Spleen (tissue), 11 donors: ENCODE data around the gene KCNG2. TPM values are rescaled to one million over a fixed set of nuclear protein-coding genes. Genes with fewer than 3 reads are reported as not detected.

Experiments used
- DNase-seq: peaks from one replicate; pipeline ENCODE4 v3.0.0-alpha.2; 2020
- H3K27ac ChIP-seq, 8 donors: fragments of 200-600 bp; sonication (generic) in 7 of 8; 1 replicate in 4 of 8; 2 replicates in 4 of 8; pipeline versions ENCODE4 v1.5.0 to v1.8.0; 2016 to 2021; ENCODE audit warnings: inconsistent platforms in 4 of 8, mild to moderate bottlenecking in 4 of 8, moderate library complexity in 1 of 8
- H3K27me3 ChIP-seq, 7 donors: fragments of 200-600 bp; sonication (generic) in 6 of 7; replicated peaks in 1 of 7; 1 replicate in 4 of 7; 2 replicates in 3 of 7; pipeline versions ENCODE4 v1.5.0 to v1.8.0; 2016 to 2021; ENCODE audit warnings: inconsistent platforms in 3 of 7, mild to moderate bottlenecking in 1 of 7
- H3K36me3 ChIP-seq, 6 donors: fragments of 200-600 bp; sonication (generic) in 5 of 6; 1 replicate in 4 of 6; 2 replicates in 2 of 6; pipeline versions ENCODE4 v1.5.0 to v1.8.0; 2016 to 2021; ENCODE audit warnings: inconsistent platforms in 2 of 6
- H3K4me1 ChIP-seq, 6 donors: fragments of 200-600 bp; sonication (generic) in 5 of 6; 1 replicate in 3 of 6; 2 replicates in 3 of 6; pipeline versions ENCODE4 v1.5.0 to v1.8.0; 2016 to 2021; ENCODE audit warnings: inconsistent platforms in 3 of 6
- H3K4me3 ChIP-seq, 8 donors: fragments of 200-600 bp; sonication (generic) in 7 of 8; 1 replicate in 4 of 8; 2 replicates in 4 of 8; pipeline versions ENCODE4 v1.5.0 to v1.8.0; 2016 to 2021; ENCODE audit warnings: inconsistent platforms in 4 of 8, mild to moderate bottlenecking in 4 of 8, moderate library complexity in 2 of 8
- H3K9me3 ChIP-seq, 8 donors: fragments of 200-600 bp; sonication (generic) in 7 of 8; 1 replicate in 4 of 8; 2 replicates in 4 of 8; pipeline versions ENCODE4 v1.5.0 to v1.8.0; 2016 to 2021; ENCODE audit warnings: inconsistent platforms in 4 of 8
- CTCF ChIP-seq, 11 experiments: fragments of 200-600 bp in 7 of 11; fragments of 450-650 bp in 4 of 11; sonication (generic) in 4 of 11; IDR thresholded peaks in 8 of 11; conservative IDR thresholded peaks in 3 of 11; 1 replicate in 7 of 11; 2 replicates in 4 of 11; pipeline versions ENCODE4 v1.4.0 to v1.8.0; 2016 to 2021; ENCODE audit warnings: antibody characterized with exemption in 11 of 11, inconsistent platforms in 4 of 11, mild to moderate bottlenecking in 1 of 11
- POLR2A ChIP-seq, 3 donors: fragments of 450-650 bp; IDR thresholded peaks; one replicate each; pipeline ENCODE4 v1.5.1; 2017; ENCODE audit warnings: antibody characterized with exemption in 3 of 3, mild to moderate bottlenecking in 1 of 3
- POLR2AphosphoS5 ChIP-seq, 3 donors: sonication (generic); formaldehyde crosslinking; IDR thresholded peaks; one replicate each; pipeline ENCODE4 v1.5.1; 2017; ENCODE audit warnings: antibody characterized with exemption in 3 of 3
- WGBS, 5 donors: extraction: QIAGEN DNeasy Blood & Tissue Kit in 3 of 5; methylation state at CpG; one replicate each; pipeline versions ENCODE4 v1.1.5 to v1.1.7; 2013 to 2018; 5-methylcytosine and 5-hydroxymethylcytosine counted together
- intact Hi-C: fragments of 100-400 bp; cut with DNase I; formaldehyde crosslinking; loops from one replicate; pipeline ENCODE4 v1.15.0; 2023; ENCODE audit warnings: low total_unique reads
- polyA plus RNA-seq, 3 donors: library from polyadenylated mRNA; stranded (reverse); fragments of 200-250 nt; gene quantifications; one replicate each; pipeline ENCODE4 v1.2.1, GENCODE V29; 2013
- total RNA-seq, 7 donors: library from RNA; depleted of rRNA in 3 of 7; stranded (reverse); fragments of >200 nt in 3 of 7; fragmentation: NEBNext Ultra II Directional in 4 of 7; extraction: Animal tissue kit (Norgen Biotek cat#: 25700) in 4 of 7; gene quantifications; one replicate each; pipeline versions ENCODE4 v1.1.0 to v1.2.1, GENCODE V29; 2016 to 2021
- donor health status: healthy with polysubstance abuse.
- donor health status: DM: no; HTN: no; CAD: no; lungs with moderate emphysema.
- donor health status: DM: no; HTN: no; CAD: no.
- donor health status: Bipolar disorder and iron deficiency.
- donor health status: healthy.
- donor health status: DM: no; HTN: no; CAD: no.
- donor health status: DM: yes; HTN: yes; CAD: no.

The KCNG2 gene
- total and polyA plus RNA-seq, 10 donors = 0.15 to 3.2 (median 0.38) TPM; not detected in 1

DNA sequence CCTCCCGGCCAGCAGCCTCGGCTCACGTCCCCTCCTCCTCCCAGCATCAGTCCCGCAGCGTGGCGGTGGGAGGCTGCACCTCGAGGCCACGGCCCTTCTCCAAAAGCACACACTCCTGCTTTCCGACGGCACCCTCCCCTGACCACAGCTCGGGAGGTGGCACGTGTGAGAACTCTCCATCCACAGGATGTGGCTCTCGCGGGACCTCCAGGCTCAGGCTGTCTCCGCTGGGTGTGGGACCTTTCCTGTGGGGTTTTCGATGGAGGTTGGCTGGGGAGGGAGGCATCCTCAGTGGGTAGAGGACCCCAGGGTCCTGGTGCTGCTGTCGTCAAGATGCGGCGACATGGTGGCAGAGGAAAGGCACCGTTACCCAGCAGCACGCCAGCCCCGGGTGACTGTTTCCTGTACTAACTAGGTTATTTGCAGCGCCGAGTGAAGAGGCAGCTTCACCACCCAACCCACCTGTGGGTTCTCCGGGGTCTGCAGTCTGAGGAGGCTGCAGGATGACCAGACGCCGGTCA lies 42.8 kb upstream of the KCNG2 start:
- peaks cover 0 to 6% (median 3%) of the 10 kb centered on the region in 6 donors for H3K4me1 ChIP-seq
- WGBS, 5 donors = 96 to 99% (median 98%) methylated on average over 27 of the region's 27 CpGs
- peaks cover 8 to 58% (median 36%) of the 10 kb centered on the region in 6 donors for H3K36me3 ChIP-seq
- intact Hi-C loops = no loop called here
- DNase-seq = peak; percentile 65
- no peak for TF ChIP-seq CTCF (IDR thresholded peaks at IDR 0.05 in 8 of 11, conservative IDR thresholded peaks at IDR 0.05 in 3 of 11)
- TF ChIP-seq POLR2AphosphoS5 (IDR thresholded peaks at IDR 0.05) = peak in 1 of 3 donors; percentile 60
- H3K9me3 ChIP-seq = peaks cover 0 to 36% (median 9%) of the 10 kb centered on the region in 8 donors
- no peaks in the 10 kb centered on the region for H3K27me3 ChIP-seq
- H3K27ac ChIP-seq = no peak overlapping the region
- H3K4me3 ChIP-seq = no peak overlapping the region

- Histone ChIP-seq H3K9me3 (peaks cover 0 to 43% (median 9%) of the 10 kb centered on the region in 8 donors), H3K4me3 (no peak overlapping the region), H3K4me1 (no peaks in the 10 kb centered on the region), H3K27me3 (no peaks in the 10 kb centered on the region), H3K27ac (no peak overlapping the region), H3K36me3 (peaks cover 8 to 51% (median 34%) of the 10 kb centered on the region in 6 donors)
- intact Hi-C loops = no loop called here
- WGBS, 5 donors = 94 to 98% (median 97%) methylated on average over 22 to 31 of the region's 31 CpGs
- TF ChIP-seq POLR2AphosphoS5 (IDR thresholded peaks at IDR 0.05) = peak in 1 of 3 donors; percentile 58
- TF ChIP-seq POLR2A (IDR thresholded peaks at IDR 0.05) = no peak
- peak; percentile 63 for DNase-seq
Measured at GRCh38 chr18:79755496-79756142, 42.1 kb upstream of the KCNG2 start.

- peak; percentile 59 for DNase-seq
- H3K4me1 ChIP-seq = no peaks in the 10 kb centered on the region
- TF ChIP-seq CTCF (IDR thresholded peaks at IDR 0.05 in 8 of 11, conservative IDR thresholded peaks at IDR 0.05 in 3 of 11) (no peak), POLR2AphosphoS5 (IDR thresholded peaks at IDR 0.05) (no peak), POLR2A (IDR thresholded peaks at IDR 0.05) (no peak)
- H3K27ac ChIP-seq = no peak overlapping the region
- peaks cover 8 to 51% (median 34%) of the 10 kb centered on the region in 6 donors for H3K36me3 ChIP-seq
- intact Hi-C loops = no loop called here
- H3K27me3 ChIP-seq = no peaks in the 10 kb centered on the region
- WGBS, 5 donors = 94 to 99% (median 97%) methylated on average over 9 to 10 of the region's 10 CpGs
- H3K4me3 ChIP-seq = no peak overlapping the region
- H3K9me3 ChIP-seq = peaks cover 0 to 45% (median 9%) of the 10 kb centered on the region in 8 donors
Measured at GRCh38 chr18:79756143-79756500, 41.6 kb upstream of the KCNG2 start.

DNA sequence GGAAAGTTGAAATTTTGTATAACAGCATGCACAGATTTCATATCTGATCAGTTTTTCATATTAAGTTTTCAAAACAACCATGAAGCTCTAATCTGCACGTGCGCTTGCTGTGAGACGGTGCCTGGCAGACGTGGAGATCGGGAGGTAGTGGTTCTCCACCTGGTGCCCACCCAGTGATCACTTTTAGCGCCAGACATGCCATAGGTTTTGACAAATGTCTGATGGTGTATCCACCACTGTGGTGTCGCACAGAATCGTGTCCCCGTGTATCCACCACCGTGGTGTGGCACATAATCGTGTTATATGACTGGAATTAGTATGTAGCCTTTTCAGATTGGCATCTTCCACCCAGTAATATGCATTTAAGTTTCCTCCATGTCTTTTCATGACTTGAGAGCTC lies 40.9 kb upstream of the KCNG2 start:
- Histone ChIP-seq H3K27me3 (no peaks in the 10 kb centered on the region), H3K4me1 (no peaks in the 10 kb centered on the region), H3K36me3 (peaks cover 8 to 48% (median 34%) of the 10 kb centered on the region in 6 donors), H3K4me3 (no peak overlapping the region), H3K9me3 (peaks cover 0 to 45% (median 9%) of the 10 kb centered on the region in 8 donors), H3K27ac (no peak overlapping the region)
- 96 to 99% (median 97%) methylated on average over 11 of the region's 11 CpGs for WGBS, 5 donors
- DNase-seq = peak; percentile 31
- TF ChIP-seq POLR2A (IDR thresholded peaks at IDR 0.05) (no peak), CTCF (IDR thresholded peaks at IDR 0.05 in 8 of 11, conservative IDR thresholded peaks at IDR 0.05 in 3 of 11) (no peak), POLR2AphosphoS5 (IDR thresholded peaks at IDR 0.05) (no peak)
- intact Hi-C loops = no loop called here
